Calu3 (cell line): ENCODE data around the gene RNFT2. TPM values are rescaled to one million over a fixed set of nuclear protein-coding genes. Genes with fewer than 3 reads are reported as not detected.

ENCODE experiments used
- BruUV-seq: library from RNA; stranded (reverse); fragments of 400-500 nt; replicated peaks from 2 replicates; lab custom pipeline; 2021; lab: Mats Ljungman, UMichigan
- CTCF ChIA-PET: fragments of 300-600 bp; sonication (Branson Sonifier 250); formaldehyde crosslinking; loops from one replicate; lab custom pipeline; 2022; ENCODE audit warnings: antibody characterized with exemption; lab: Charles Lee
- DNase-seq: peaks from one replicate; pipeline ENCODE4 v3.0.0; 2022
- H3K27ac Mint-ChIP-seq: one replicate; pipeline ENCODE4 v1.8.0; 2022; ENCODE audit warnings: mixed read lengths; ENCODE audit not compliant: unreplicated experiment
- H3K27me3 Mint-ChIP-seq: one replicate; pipeline ENCODE4 v1.8.0; 2022; ENCODE audit warnings: mixed read lengths; ENCODE audit not compliant: unreplicated experiment
- H3K36me3 Mint-ChIP-seq: one replicate; pipeline ENCODE4 v1.8.0; 2022; ENCODE audit warnings: mild to moderate bottlenecking, moderate library complexity, mixed read lengths; ENCODE audit not compliant: insufficient read depth, unreplicated experiment
- H3K4me1 Mint-ChIP-seq: one replicate; pipeline ENCODE4 v1.8.0; 2022; ENCODE audit warnings: mild to moderate bottlenecking, low read depth, mixed read lengths; ENCODE audit not compliant: unreplicated experiment
- H3K4me3 Mint-ChIP-seq: one replicate; pipeline ENCODE4 v1.8.0; 2022; ENCODE audit warnings: mild to moderate bottlenecking, low read depth, moderate library complexity, mixed read lengths; ENCODE audit not compliant: unreplicated experiment
- H3K9me3 Mint-ChIP-seq: one replicate; pipeline ENCODE4 v1.8.0; 2022; ENCODE audit warnings: low read depth, mixed read lengths; ENCODE audit not compliant: unreplicated experiment
- CTCF ChIP-seq: fragments of 200-600 bp; IDR thresholded peaks from one replicate; pipeline ENCODE4 v1.8.0; 2022; ENCODE audit warnings: antibody characterized with exemption; ENCODE audit not compliant: unreplicated experiment
- intact Hi-C: fragments of 100-400 bp; cut with micrococcal nuclease; formaldehyde crosslinking; loops from one replicate; pipeline ENCODE4 v1.10.0; 2022; ENCODE audit not compliant: unreplicated experiment
- total RNA-seq: library from RNA; stranded (reverse); gene quantifications from 2 replicates; pipeline ENCODE4 v1.2.3, GENCODE V29; 2022

RNFT2 gene
- total RNA-seq, 1 experiment from 2014 or later: 32.0 TPM

GRCh38 chr12:116837097-116837496, 99.0 kb downstream of the RNFT2 start:
- no peak overlapping the region for H3K27ac Mint-ChIP-seq
- BruUV-seq: no TSS peak
- H3K4me1 Mint-ChIP-seq: no peaks in the 10 kb centered on the region
- no peak for DNase-seq
- H3K36me3 Mint-ChIP-seq: no peaks in the 10 kb centered on the region
- H3K27me3 Mint-ChIP-seq: no peaks in the 10 kb centered on the region
- intact Hi-C loops: no loop called here
- CTCF ChIA-PET: interaction anchor here (0.6 kb wide), 1 partner anchor 10 kb away, joined by 4 read pairs; no protein-coding TSS in a partner anchor
- no peak for TF ChIP-seq CTCF
- no peak overlapping the region for H3K4me3 Mint-ChIP-seq
- H3K9me3 Mint-ChIP-seq: no peaks in the 10 kb centered on the region

- intact Hi-C loops: no loop called here
- Mint-ChIP-seq H3K9me3 (no peaks in the 10 kb centered on the region), H3K36me3 (no peaks in the 10 kb centered on the region), H3K27me3 (no peaks in the 10 kb centered on the region), H3K4me3 (no peak overlapping the region), H3K27ac (no peak overlapping the region), H3K4me1 (no peaks in the 10 kb centered on the region)
- CTCF ChIA-PET: interaction anchor here (0.7 kb wide), 1 partner anchor 976 kb away, joined by 3 read pairs; no protein-coding TSS in a partner anchor
- TF ChIP-seq CTCF: no peak
- no peak for DNase-seq
- BruUV-seq: no TSS peak
These were observed 100.2 kb downstream of the RNFT2 start for GRCh38 chr12:116838365-116838764.

GRCh38 chr12:116839287-116839830, 101.2 kb downstream of the RNFT2 start:
- CTCF ChIA-PET: no interaction called here
- H3K27ac Mint-ChIP-seq: no peak overlapping the region

GRCh38 chr12:116843085-116843484, 105.0 kb downstream of the RNFT2 start:
- Mint-ChIP-seq H3K4me1 (no peaks in the 10 kb centered on the region), H3K27me3 (no peaks in the 10 kb centered on the region), H3K9me3 (no peaks in the 10 kb centered on the region), H3K4me3 (no peak overlapping the region), H3K27ac (no peak overlapping the region), H3K36me3 (no peaks in the 10 kb centered on the region)
- CTCF ChIA-PET: no interaction called here
- intact Hi-C loops: no loop called here
- BruUV-seq: no TSS peak
- DNase-seq: no peak
- TF ChIP-seq CTCF: no peak

More at GRCh38 chr12:116839287-116839830, 101.2 kb downstream of the RNFT2 start:
- no peaks in the 10 kb centered on the region for H3K36me3 Mint-ChIP-seq
- no peak for TF ChIP-seq CTCF
- intact Hi-C loops: no loop called here
- DNase-seq: no peak
- BruUV-seq: no TSS peak
- H3K27me3 Mint-ChIP-seq: no peaks in the 10 kb centered on the region
- no peaks in the 10 kb centered on the region for H3K9me3 Mint-ChIP-seq
- no peak overlapping the region for H3K4me3 Mint-ChIP-seq
- no peaks in the 10 kb centered on the region for H3K4me1 Mint-ChIP-seq
